HepG2 (cell line): ENCODE results near the gene SH3YL1. TPM values are rescaled to one million over a fixed set of nuclear protein-coding genes. Genes with fewer than 3 reads are reported as not detected.

Experiments used
- AGO2 ChIP-seq: fragments of 200-400 bp; formaldehyde crosslinking; optimal IDR thresholded peaks from 2 replicates; pipeline ENCODE3; 2017; ENCODE audit warnings: mild to moderate bottlenecking, low read depth, low read length, moderate library complexity
- CREM ChIP-seq, 2 experiments: sonication (generic) in 1 of 2; formaldehyde crosslinking in 1 of 2; IDR thresholded peaks; 2 replicates each; pipeline versions ENCODE4 v1.4.0 to v1.6.1; 2016 to 2020; ENCODE audit warnings: antibody characterized with exemption in 1 of 2, mild to moderate bottlenecking in 1 of 2, missing genetic modification reagents in 1 of 2
- ELF1 ChIP-seq: sonication (generic); formaldehyde crosslinking; IDR thresholded peaks from 2 replicates; pipeline ENCODE4 v1.4.0; 2020; ENCODE audit warnings: missing genetic modification reagents
- GFI1 ChIP-seq: sonication (generic); formaldehyde crosslinking; IDR thresholded peaks from 2 replicates; pipeline ENCODE4 v1.5.0; 2020; ENCODE audit warnings: missing genetic modification reagents, mild to moderate bottlenecking, borderline replicate concordance
- HDAC1 ChIP-seq: sonication (generic); formaldehyde crosslinking; IDR thresholded peaks from 2 replicates; pipeline ENCODE4 v1.5.1; 2020; ENCODE audit warnings: mild to moderate bottlenecking, missing genetic modification reagents
- HMG20B ChIP-seq: conservative IDR thresholded peaks from 2 replicates; pipeline ENCODE4 v1.6.1; 2016; ENCODE audit warnings: missing genetic modification reagents, missing compliant biosample characterization
- KDM1A ChIP-seq: IDR thresholded peaks from 2 replicates; pipeline ENCODE4 v1.6.1; 2016; ENCODE audit warnings: missing compliant biosample characterization
- KLF16 ChIP-seq, 2 experiments: sonication (generic) in 1 of 2; formaldehyde crosslinking in 1 of 2; IDR thresholded peaks; 2 replicates each; pipeline versions ENCODE4 v1.6.1 to v1.8.0; 2016 to 2023; ENCODE audit warnings: missing genetic modification reagents in 2 of 2, missing compliant biosample characterization in 1 of 2
- NFYC ChIP-seq: IDR thresholded peaks from 2 replicates; pipeline ENCODE4 v1.6.1; 2016; ENCODE audit warnings: missing genetic modification reagents, missing compliant biosample characterization
- PPARG ChIP-seq: conservative IDR thresholded peaks from 2 replicates; pipeline ENCODE4 v1.6.1; 2016; ENCODE audit warnings: missing biosample characterization, missing genetic modification reagents
- PRPF4 ChIP-seq: fragments of 200-400 bp; formaldehyde crosslinking; IDR thresholded peaks from 2 replicates; pipeline ENCODE4 v1.6.1; 2016; ENCODE audit warnings: low read length, low read depth; ENCODE audit not compliant: poor library complexity, severe bottlenecking
- SOX13 ChIP-seq, 3 experiments: fragments of 450-650 bp in 1 of 3; sonication (generic) in 1 of 3; formaldehyde crosslinking in 1 of 3; IDR thresholded peaks in 2 of 3; conservative IDR thresholded peaks in 1 of 3; 2 replicates each; pipeline versions ENCODE4 v1.5.0 to v1.6.1; 2016 to 2020; ENCODE audit warnings: antibody characterized with exemption in 1 of 3, mild to moderate bottlenecking in 1 of 3, missing compliant biosample characterization in 1 of 3, missing genetic modification reagents in 1 of 3, moderate library complexity in 1 of 3
- THYN1 ChIP-seq: sonication (generic); formaldehyde crosslinking; IDR thresholded peaks from 2 replicates; pipeline ENCODE4 v1.8.1; 2023; ENCODE audit warnings: low read depth, mild to moderate bottlenecking, moderate library complexity, missing genetic modification reagents, borderline replicate concordance
- ZBTB38 ChIP-seq: sonication (generic); formaldehyde crosslinking; IDR thresholded peaks from 2 replicates; pipeline ENCODE4 v1.5.1; 2020; ENCODE audit warnings: mild to moderate bottlenecking, missing genetic modification reagents
- ZBTB42 ChIP-seq: sonication (generic); formaldehyde crosslinking; IDR thresholded peaks from 2 replicates; pipeline ENCODE4 v1.5.0; 2020; ENCODE audit warnings: mild to moderate bottlenecking, missing genetic modification reagents
- ZMYM3 ChIP-seq: sonication (generic); formaldehyde crosslinking; IDR thresholded peaks from 2 replicates; pipeline ENCODE4 v1.5.1; 2020; ENCODE audit warnings: mild to moderate bottlenecking, missing genetic modification reagents
- ZNF614 ChIP-seq: IDR thresholded peaks from 2 replicates; pipeline ENCODE4 v1.6.1; 2018; ENCODE audit warnings: missing biosample characterization, missing genetic modification reagents, inconsistent platforms, borderline replicate concordance
- ZNF615 ChIP-seq: sonication (generic); formaldehyde crosslinking; IDR thresholded peaks from 2 replicates; pipeline ENCODE4 v1.5.0; 2020; ENCODE audit warnings: mild to moderate bottlenecking, missing genetic modification reagents, borderline replicate concordance
- ZNF891 ChIP-seq: sonication (generic); formaldehyde crosslinking; IDR thresholded peaks from 2 replicates; pipeline ENCODE4 v1.5.0; 2020; ENCODE audit warnings: mild to moderate bottlenecking, missing genetic modification reagents
- polyA plus RNA-seq, 8 experiments: library from polyadenylated mRNA; depleted of rRNA in 3 of 8; stranded (reverse) in 7 of 8; unstranded in 1 of 8; fragments of >200 nt; fragmentation: Illumina TruSeq in 4 of 8; extraction: Trizol in 4 of 8; gene quantifications; 2 replicates each; pipeline versions ENCODE4 v1.2.1 to v1.2.3, GENCODE V29; 2011 to 2016; ENCODE audit warnings: low read depth in 4 of 8, missing spikeins in 1 of 8, mixed read lengths in 1 of 8; ENCODE audit not compliant: insufficient read depth in 1 of 8
- total RNA-seq, 5 experiments: library from RNA; depleted of rRNA; stranded (reverse); fragments of >200 nt; fragmentation: Illumina TruSeq; extraction: Trizol; gene quantifications; 2 replicates each; pipeline ENCODE4 v1.2.3, GENCODE V29; 2016; ENCODE audit warnings: low read depth in 1 of 5
- TF ChIP-seq, protein P1 (sequence below): fragments of 450-650 bp; IDR thresholded peaks from 2 replicates; pipeline ENCODE4 v1.6.1; 2016
- TF ChIP-seq, protein P2 (sequence below): IDR thresholded peaks from 2 replicates; pipeline ENCODE4 v1.6.1; 2016; ENCODE audit warnings: mild to moderate bottlenecking, missing biosample characterization, missing genetic modification reagents
- TF ChIP-seq, protein P3 (sequence below): sonication (generic); formaldehyde crosslinking; IDR thresholded peaks from 2 replicates; pipeline ENCODE4 v1.9.0; 2021; ENCODE audit warnings: missing genetic modification reagents, borderline replicate concordance
- TF ChIP-seq, protein P4 (sequence below): sonication (generic); formaldehyde crosslinking; IDR thresholded peaks from 2 replicates; pipeline ENCODE4 v1.4.0; 2020; ENCODE audit warnings: missing genetic modification reagents, borderline replicate concordance
- TF ChIP-seq, protein P5 (sequence below): IDR thresholded peaks from 2 replicates; pipeline ENCODE4 v1.6.1; 2012; ENCODE audit warnings: inconsistent platforms

Gene SH3YL1
- total and polyA plus RNA-seq, 2 of the 13 experiments (the other 11 are each of a cell fraction or from before 2014, with no cell fraction given): 13.0 to 48.2 TPM

DNA sequence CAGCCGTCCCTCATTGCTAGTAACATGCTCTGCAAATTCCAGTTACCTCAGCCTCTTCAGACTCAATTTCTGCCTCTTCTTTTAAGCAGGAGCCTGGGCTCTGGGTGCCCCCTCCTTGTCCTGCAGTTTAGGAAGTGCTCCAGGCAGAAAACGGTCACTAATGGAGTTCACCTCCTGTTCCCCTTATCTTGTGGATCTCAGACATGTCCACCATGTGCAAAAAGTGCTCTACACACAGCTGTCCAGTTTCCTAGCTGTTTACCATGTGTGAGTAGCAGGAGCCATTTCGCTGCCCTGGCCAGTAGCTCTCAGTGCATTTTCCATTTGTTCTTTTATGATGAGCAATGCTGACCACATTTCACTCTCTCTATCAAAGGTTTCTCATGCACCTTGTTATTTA, 4.9 kb downstream of the SH3YL1 start (continued):
- TF ChIP-seq, protein P1, sequence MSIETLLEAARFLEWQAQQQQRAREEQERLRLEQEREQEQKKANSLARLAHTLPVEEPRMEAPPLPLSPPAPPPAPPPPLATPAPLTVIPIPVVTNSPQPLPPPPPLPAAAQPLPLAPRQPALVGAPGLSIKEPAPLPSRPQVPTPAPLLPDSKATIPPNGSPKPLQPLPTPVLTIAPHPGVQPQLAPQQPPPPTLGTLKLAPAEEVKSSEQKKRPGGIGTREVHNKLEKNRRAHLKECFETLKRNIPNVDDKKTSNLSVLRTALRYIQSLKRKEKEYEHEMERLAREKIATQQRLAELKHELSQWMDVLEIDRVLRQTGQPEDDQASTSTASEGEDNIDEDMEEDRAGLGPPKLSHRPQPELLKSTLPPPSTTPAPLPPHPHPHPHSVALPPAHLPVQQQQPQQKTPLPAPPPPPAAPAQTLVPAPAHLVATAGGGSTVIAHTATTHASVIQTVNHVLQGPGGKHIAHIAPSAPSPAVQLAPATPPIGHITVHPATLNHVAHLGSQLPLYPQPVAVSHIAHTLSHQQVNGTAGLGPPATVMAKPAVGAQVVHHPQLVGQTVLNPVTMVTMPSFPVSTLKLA: peak; percentile 55
- TF ChIP-seq CREM (IDR thresholded peaks at IDR 0.05): no peak
- no peak for TF ChIP-seq CREM (CRISPR knock-in tag; IDR thresholded peaks at IDR 0.05)
- no peak for TF ChIP-seq ELF1 (CRISPR knock-in tag)
- no peak for TF ChIP-seq GFI1
- no peak for TF ChIP-seq PRPF4
- no peak for TF ChIP-seq NFYC
- TF ChIP-seq, protein P2, sequence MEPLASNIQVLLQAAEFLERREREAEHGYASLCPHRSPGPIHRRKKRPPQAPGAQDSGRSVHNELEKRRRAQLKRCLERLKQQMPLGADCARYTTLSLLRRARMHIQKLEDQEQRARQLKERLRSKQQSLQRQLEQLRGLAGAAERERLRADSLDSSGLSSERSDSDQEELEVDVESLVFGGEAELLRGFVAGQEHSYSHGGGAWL (CRISPR knock-in tag): no peak
- no peak for TF ChIP-seq ZNF614 (CRISPR knock-in tag)
- no peak for TF ChIP-seq KDM1A
- TF ChIP-seq AGO2: no peak
- peak; percentile 64; the same call in 1 of the 2 replicates for TF ChIP-seq ZBTB38 (CRISPR knock-in tag)
- TF ChIP-seq ZNF615 (CRISPR knock-in tag): no peak
- TF ChIP-seq, protein P3, sequence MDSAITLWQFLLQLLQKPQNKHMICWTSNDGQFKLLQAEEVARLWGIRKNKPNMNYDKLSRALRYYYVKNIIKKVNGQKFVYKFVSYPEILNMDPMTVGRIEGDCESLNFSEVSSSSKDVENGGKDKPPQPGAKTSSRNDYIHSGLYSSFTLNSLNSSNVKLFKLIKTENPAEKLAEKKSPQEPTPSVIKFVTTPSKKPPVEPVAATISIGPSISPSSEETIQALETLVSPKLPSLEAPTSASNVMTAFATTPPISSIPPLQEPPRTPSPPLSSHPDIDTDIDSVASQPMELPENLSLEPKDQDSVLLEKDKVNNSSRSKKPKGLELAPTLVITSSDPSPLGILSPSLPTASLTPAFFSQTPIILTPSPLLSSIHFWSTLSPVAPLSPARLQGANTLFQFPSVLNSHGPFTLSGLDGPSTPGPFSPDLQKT (CRISPR knock-in tag): no peak
- TF ChIP-seq ZNF891 (CRISPR knock-in tag): no peak
- TF ChIP-seq HDAC1: 0 out of 2 replicates have a peak, but pooled peaks have one; percentile 27
- TF ChIP-seq ZMYM3: peak; percentile 28; the same call in 1 of the 2 replicates
- TF ChIP-seq SOX13 (IDR thresholded peaks at IDR 0.05): no peak
- no peak for TF ChIP-seq SOX13 (CRISPR knock-in tag; conservative IDR thresholded peaks at IDR 0.05 in 1 of 2, IDR thresholded peaks at IDR 0.05 in 1 of 2)
- no peak for TF ChIP-seq KLF16 (CRISPR knock-in tag; IDR thresholded peaks at IDR 0.05)
- TF ChIP-seq ZBTB42: no peak
- TF ChIP-seq, protein P4, sequence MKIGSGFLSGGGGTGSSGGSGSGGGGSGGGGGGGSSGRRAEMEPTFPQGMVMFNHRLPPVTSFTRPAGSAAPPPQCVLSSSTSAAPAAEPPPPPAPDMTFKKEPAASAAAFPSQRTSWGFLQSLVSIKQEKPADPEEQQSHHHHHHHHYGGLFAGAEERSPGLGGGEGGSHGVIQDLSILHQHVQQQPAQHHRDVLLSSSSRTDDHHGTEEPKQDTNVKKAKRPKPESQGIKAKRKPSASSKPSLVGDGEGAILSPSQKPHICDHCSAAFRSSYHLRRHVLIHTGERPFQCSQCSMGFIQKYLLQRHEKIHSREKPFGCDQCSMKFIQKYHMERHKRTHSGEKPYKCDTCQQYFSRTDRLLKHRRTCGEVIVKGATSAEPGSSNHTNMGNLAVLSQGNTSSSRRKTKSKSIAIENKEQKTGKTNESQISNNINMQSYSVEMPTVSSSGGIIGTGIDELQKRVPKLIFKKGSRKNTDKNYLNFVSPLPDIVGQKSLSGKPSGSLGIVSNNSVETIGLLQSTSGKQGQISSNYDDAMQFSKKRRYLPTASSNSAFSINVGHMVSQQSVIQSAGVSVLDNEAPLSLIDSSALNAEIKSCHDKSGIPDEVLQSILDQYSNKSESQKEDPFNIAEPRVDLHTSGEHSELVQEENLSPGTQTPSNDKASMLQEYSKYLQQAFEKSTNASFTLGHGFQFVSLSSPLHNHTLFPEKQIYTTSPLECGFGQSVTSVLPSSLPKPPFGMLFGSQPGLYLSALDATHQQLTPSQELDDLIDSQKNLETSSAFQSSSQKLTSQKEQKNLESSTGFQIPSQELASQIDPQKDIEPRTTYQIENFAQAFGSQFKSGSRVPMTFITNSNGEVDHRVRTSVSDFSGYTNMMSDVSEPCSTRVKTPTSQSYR: no peak; the same call in 1 of the 2 replicates
- TF ChIP-seq THYN1 (CRISPR knock-in tag): no peak
- TF ChIP-seq PPARG (CRISPR knock-in tag): no peak
- TF ChIP-seq HMG20B (CRISPR knock-in tag): no peak
- TF ChIP-seq, protein P5, sequence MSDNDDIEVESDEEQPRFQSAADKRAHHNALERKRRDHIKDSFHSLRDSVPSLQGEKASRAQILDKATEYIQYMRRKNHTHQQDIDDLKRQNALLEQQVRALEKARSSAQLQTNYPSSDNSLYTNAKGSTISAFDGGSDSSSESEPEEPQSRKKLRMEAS: peak; percentile 81; the same call in 1 of the 2 replicates
